IPS-20b (cell line): ENCODE results near the gene SH3PXD2B.
"Not testable (repeated sequence)": the region's sequence is repeated elsewhere in the genome, so short reads cannot be mapped to it uniquely, and the experiment has no call there.

ENCODE experiments used
- H3K27ac ChIP-seq: one replicate; pipeline ENCODE4 v1.5.1; 2013; ENCODE audit warnings: low read length
- H3K27me3 ChIP-seq: 2 replicates; pipeline ENCODE4 v1.6.1; 2013; ENCODE audit warnings: mild to moderate bottlenecking, low read length, inconsistent platforms; ENCODE audit not compliant: insufficient read depth
- H3K36me3 ChIP-seq: 2 replicates; pipeline ENCODE4 v1.6.1; 2013; ENCODE audit warnings: low read depth, mild to moderate bottlenecking, inconsistent platforms, low read length, moderate library complexity; ENCODE audit not compliant: insufficient read depth
- H3K4me1 ChIP-seq: 2 replicates; pipeline ENCODE4 v1.6.1; 2013; ENCODE audit warnings: mild to moderate bottlenecking, control low read depth, inconsistent platforms, low read length, moderate library complexity; ENCODE audit not compliant: insufficient read depth
- H3K4me3 ChIP-seq: 2 replicates; pipeline ENCODE4 v1.5.1; 2013; ENCODE audit warnings: mild to moderate bottlenecking, low read length, inconsistent platforms
- H3K9ac ChIP-seq: 2 replicates; pipeline ENCODE4 v1.6.1; 2013; ENCODE audit warnings: low read depth, mild to moderate bottlenecking, inconsistent platforms, low read length, moderate library complexity
- H3K9me3 ChIP-seq: 2 replicates; pipeline ENCODE4 v1.6.1; 2013; ENCODE audit warnings: mild to moderate bottlenecking, low read depth, low read length, inconsistent platforms; ENCODE audit not compliant: insufficient read depth

SH3PXD2B gene

GRCh38 chr5:172380987-172381643, 73.2 kb downstream of the SH3PXD2B start:
- Histone ChIP-seq H3K9me3 (no peaks in the 10 kb centered on the region), H3K4me1 (no peaks in the 10 kb centered on the region), H3K27ac (no peak overlapping the region), H3K27me3 (no peaks in the 10 kb centered on the region), H3K4me3 (no peak overlapping the region), H3K36me3 (peaks cover 72% of the 10 kb centered on the region), H3K9ac (no peak overlapping the region)

- Histone ChIP-seq H3K9ac (no peak overlapping the region), H3K36me3 (peaks cover 71% of the 10 kb centered on the region), H3K27ac (no peak overlapping the region), H3K27me3 (no peaks in the 10 kb centered on the region), H3K4me1 (no peaks in the 10 kb centered on the region), H3K9me3 (no peaks in the 10 kb centered on the region), H3K4me3 (no peak overlapping the region)
Measured at GRCh38 chr5:172380301-172380986, 73.9 kb downstream of the SH3PXD2B start.

DNA sequence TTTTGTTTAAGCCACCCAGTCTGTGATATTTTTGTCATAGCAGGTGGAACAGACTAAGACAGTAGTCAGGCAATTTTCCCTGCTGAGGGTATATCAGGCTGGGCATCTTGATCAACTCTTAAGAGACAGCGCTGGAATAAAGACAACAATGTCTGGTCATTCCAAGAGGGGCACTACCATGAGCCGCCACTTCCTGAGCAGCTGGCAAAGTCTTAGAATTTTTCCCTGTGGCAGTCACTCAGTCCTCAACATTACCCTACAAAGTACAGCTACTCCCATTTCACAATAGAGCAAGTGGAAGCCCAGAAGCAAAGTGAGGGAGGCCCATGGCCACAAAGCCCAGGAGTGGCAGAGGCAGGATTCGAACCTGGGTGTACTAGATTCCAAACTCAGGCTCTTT, 74.8 kb downstream of the SH3PXD2B start:
- Histone ChIP-seq H3K36me3 (peaks cover 66% of the 10 kb centered on the region), H3K9me3 (no peaks in the 10 kb centered on the region), H3K4me3 (no peak overlapping the region), H3K9ac (no peak overlapping the region), H3K27ac (no peak overlapping the region), H3K27me3 (no peaks in the 10 kb centered on the region), H3K4me1 (no peaks in the 10 kb centered on the region)

DNA sequence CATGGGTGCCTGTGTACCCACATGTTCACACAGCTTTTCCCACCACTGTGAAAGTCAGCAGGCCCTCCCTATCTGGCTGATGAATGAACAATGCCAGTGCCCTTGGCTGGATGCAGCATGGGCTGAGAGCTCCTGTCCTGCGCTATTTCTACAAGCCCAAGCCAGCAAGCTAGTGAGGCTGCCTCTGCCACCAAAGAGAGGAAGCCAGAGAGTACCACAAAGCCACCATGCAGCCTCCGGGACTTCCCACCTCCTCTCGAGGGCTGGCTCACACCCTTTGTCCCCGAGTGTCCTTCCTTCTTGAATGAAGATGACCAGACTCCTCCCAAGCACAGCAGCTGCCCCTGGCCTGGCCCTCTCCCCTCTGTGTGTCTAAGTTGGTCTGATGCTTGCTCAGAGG, 76.5 kb downstream of the SH3PXD2B start:
- Histone ChIP-seq H3K4me3 (no peak overlapping the region), H3K36me3 (peaks cover 74% of the 10 kb centered on the region), H3K27ac (no peak overlapping the region), H3K9ac (no peak overlapping the region), H3K4me1 (no peaks in the 10 kb centered on the region), H3K9me3 (no peaks in the 10 kb centered on the region), H3K27me3 (no peaks in the 10 kb centered on the region)

GRCh38 chr5:172377438-172377837, 76.9 kb downstream of the SH3PXD2B start:
- Histone ChIP-seq H3K9ac (no peak overlapping the region), H3K4me3 (no peak overlapping the region), H3K36me3 (peaks cover 77% of the 10 kb centered on the region), H3K4me1 (no peaks in the 10 kb centered on the region), H3K27me3 (no peaks in the 10 kb centered on the region), H3K27ac (no peak overlapping the region), H3K9me3 (no peaks in the 10 kb centered on the region)

- no peak overlapping the region for H3K4me3 ChIP-seq
- no peaks in the 10 kb centered on the region for H3K27me3 ChIP-seq
- H3K9me3 ChIP-seq = peaks cover 10% of the 10 kb centered on the region; the same call in 1 of the 2 replicates
- peaks cover 67% of the 10 kb centered on the region for H3K36me3 ChIP-seq
- H3K9ac ChIP-seq = no peak overlapping the region
- H3K4me1 ChIP-seq = no peaks in the 10 kb centered on the region
- H3K27ac ChIP-seq = no peak overlapping the region
Measured at GRCh38 chr5:172374783-172375182, 79.5 kb downstream of the SH3PXD2B start.

DNA sequence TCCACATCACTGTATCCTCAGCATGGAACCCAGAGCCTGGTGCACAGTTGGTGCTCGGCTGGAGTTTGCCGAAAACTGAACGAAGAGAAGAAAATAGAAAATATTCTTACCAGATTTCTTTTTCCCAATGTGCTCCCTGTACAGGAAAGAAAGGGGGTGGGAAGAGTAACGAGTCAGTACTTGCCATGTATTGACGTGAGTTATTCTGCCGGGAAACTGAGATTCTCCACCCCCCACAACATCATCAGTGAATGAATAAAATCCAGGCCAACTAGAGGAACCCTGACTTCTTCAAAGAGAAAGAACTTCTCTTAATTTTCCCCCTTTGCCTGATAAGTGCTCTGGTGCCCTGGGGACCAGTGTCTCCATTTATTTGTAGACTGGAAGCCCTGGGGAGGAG, 80.6 kb downstream of the SH3PXD2B start:
- Histone ChIP-seq H3K4me1 (no peaks in the 10 kb centered on the region), H3K36me3 (peaks cover 61% of the 10 kb centered on the region), H3K27me3 (no peaks in the 10 kb centered on the region), H3K27ac (no peak overlapping the region), H3K9me3 (peaks cover 10% of the 10 kb centered on the region; the same call in 1 of the 2 replicates), H3K9ac (no peak overlapping the region), H3K4me3 (no peak overlapping the region)

GRCh38 chr5:172371684-172372083, 82.6 kb downstream of the SH3PXD2B start:
- Histone ChIP-seq H3K9me3 (peaks cover 10% of the 10 kb centered on the region; the same call in 1 of the 2 replicates), H3K9ac (no peak overlapping the region), H3K27ac (no peak overlapping the region), H3K27me3 (no peaks in the 10 kb centered on the region), H3K36me3 (peaks cover 43% of the 10 kb centered on the region), H3K4me3 (no peak overlapping the region), H3K4me1 (no peaks in the 10 kb centered on the region)

DNA sequence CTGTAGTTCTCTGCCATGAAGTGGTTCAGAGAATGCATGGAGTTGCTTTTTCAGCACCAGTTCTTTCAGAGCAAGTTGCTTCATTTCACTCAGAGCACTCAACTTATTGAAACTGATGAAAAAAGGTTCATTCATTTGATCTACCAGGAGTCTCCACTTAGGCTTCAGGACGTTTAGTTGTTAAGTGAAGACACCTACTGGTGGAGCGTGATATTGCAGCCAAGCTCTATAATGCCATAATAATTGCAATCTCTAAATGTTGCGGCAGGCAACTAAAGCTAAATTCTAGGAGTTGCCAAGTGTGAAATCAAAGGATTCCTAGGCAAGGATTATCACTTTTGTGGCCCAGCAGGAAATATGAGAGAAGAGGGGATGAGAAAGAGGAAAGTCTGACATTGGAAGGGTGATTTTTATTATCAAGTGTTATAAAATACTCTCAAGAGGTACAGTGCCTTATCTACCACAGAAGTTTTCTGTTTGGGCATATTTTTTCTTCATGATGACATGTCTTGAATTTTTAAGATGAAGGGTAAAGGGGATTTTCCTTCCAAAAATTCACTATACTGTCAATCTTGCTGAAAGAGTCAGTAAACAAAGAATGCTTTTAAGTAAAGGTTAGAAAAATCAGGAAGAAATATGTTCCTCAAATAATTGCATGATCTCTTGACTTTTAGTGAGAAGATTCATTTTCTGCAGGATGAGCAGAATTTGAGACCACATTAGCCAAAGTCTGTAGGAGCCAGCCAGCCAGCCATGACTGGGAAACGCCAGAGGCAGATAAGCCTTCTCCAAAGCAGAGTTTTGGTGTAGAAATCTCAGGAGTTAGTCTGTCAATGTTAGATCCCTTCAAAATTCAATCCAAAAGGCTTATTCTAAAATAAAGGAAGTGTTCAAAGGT, 83.4 kb downstream of the SH3PXD2B start:
- no peak overlapping the region for H3K9ac ChIP-seq
- peaks cover 10% of the 10 kb centered on the region; the same call in 1 of the 2 replicates for H3K9me3 ChIP-seq
- no peak overlapping the region for H3K4me3 ChIP-seq
- H3K27ac ChIP-seq = no peak overlapping the region
- H3K36me3 ChIP-seq = peaks cover 35% of the 10 kb centered on the region
- H3K4me1 ChIP-seq = no peaks in the 10 kb centered on the region
- H3K27me3 ChIP-seq = no peaks in the 10 kb centered on the region

GRCh38 chr5:172370237-172370640, 84.1 kb downstream of the SH3PXD2B start:
- Histone ChIP-seq H3K4me3 (no peak overlapping the region), H3K9me3 (peaks cover 10% of the 10 kb centered on the region; the same call in 1 of the 2 replicates), H3K9ac (no peak overlapping the region), H3K27me3 (no peaks in the 10 kb centered on the region), H3K4me1 (no peaks in the 10 kb centered on the region), H3K27ac (no peak overlapping the region), H3K36me3 (peaks cover 29% of the 10 kb centered on the region)

DNA sequence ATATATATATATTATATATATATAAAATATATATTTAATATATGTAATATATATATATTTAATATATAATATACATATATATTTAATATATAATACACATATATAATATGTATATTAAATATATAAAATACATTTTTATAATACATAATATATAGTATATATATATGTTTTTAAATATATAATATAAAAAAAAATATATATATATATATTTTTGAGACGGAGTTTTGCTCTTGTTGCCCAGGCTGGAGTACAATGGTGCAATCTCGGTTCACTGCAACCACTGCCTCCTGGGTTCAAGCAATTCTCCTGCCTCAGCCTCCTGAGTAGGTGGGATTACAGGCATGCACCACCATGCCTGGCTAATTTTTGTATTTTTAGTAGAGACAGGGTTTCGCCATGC, 85.6 kb downstream of the SH3PXD2B start:
- not testable (repeated sequence) for H3K27ac ChIP-seq, H3K27me3 ChIP-seq, H3K4me3 ChIP-seq, H3K4me1 ChIP-seq, H3K9ac ChIP-seq
- Histone ChIP-seq H3K36me3 (peaks cover 28% of the 10 kb centered on the region), H3K9me3 (peaks cover 10% of the 10 kb centered on the region; the same call in 1 of the 2 replicates)
